HEK293T (cell line): ENCODE results near the gene MYL6B.

Experiments used
- L3MBTL2 ChIP-seq: fragments of 450-650 bp; conservative IDR thresholded peaks from 2 replicates; pipeline ENCODE4 v1.6.1; 2016; ENCODE audit warnings: mild to moderate bottlenecking
- TARDBP ChIP-seq: fragments of 450-650 bp; IDR thresholded peaks from 2 replicates; pipeline ENCODE4 v1.6.1; 2016

DNA sequence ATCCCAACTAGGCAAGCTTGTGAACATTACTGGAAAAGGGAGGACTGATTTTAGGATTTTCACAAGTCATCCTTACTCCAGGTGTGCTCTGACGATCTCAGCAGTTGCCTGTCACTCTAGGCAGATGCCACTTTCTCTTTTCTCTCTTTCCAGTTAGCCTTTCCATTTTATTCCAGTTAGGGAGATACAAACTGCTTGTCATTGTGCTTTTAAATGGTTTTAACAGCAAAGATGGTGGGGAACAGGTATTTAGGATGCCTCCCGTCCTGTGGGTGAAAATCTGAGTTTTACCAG lies 46.8 kb upstream of the MYL6B start:
- TF ChIP-seq TARDBP (no peak), L3MBTL2 (no peak)
